Subcutaneous adipose tissue (tissue), 4 donors: ENCODE results near the gene KCNMA1. TPM values are rescaled to one million over a fixed set of nuclear protein-coding genes. Genes with fewer than 3 reads are reported as not detected.

Source experiments
- CTCF ChIP-seq: fragments of 450-650 bp; IDR thresholded peaks from one replicate; pipeline ENCODE4 v1.5.1; 2016; ENCODE audit warnings: low read depth, mild to moderate bottlenecking, control low read depth, antibody characterized with exemption, moderate library complexity
- total RNA-seq, 4 donors: library from RNA; depleted of rRNA; stranded (reverse); fragments of >200 nt; gene quantifications; one replicate each; pipeline ENCODE4 v1.1.0, GENCODE V29; 2016

KCNMA1 gene
- total RNA-seq, 4 donors from 2014 or later = 10.3 to 91.5 (median 23.8) TPM

- TF ChIP-seq CTCF = no peak
Measured at GRCh38 chr10:77116904-77117303, 520.7 kb downstream of the KCNMA1 start.

- TF ChIP-seq CTCF = no peak
Measured at GRCh38 chr10:77114181-77114821, 523.3 kb downstream of the KCNMA1 start.

GRCh38 chr10:77111611-77112550 lies 525.7 kb downstream of the KCNMA1 start:
- TF ChIP-seq CTCF = no peak

GRCh38 chr10:77110757-77111156 lies 526.9 kb downstream of the KCNMA1 start:
- TF ChIP-seq CTCF = no peak

GRCh38 chr10:77109351-77109994 lies 528.1 kb downstream of the KCNMA1 start:
- no peak for TF ChIP-seq CTCF

GRCh38 chr10:77106676-77107075 lies 530.9 kb downstream of the KCNMA1 start:
- no peak for TF ChIP-seq CTCF

GRCh38 chr10:77105761-77106221 lies 531.8 kb downstream of the KCNMA1 start:
- no peak for TF ChIP-seq CTCF
